ENCODE measurements around the gene GALE. TPM values are rescaled to one million over a fixed set of nuclear protein-coding genes. Genes with fewer than 3 reads are reported as not detected.

GALE gene
- total RNA-seq, 4 donors from 2014 or later = 28.5 to 166 (median 124) TPM

- Histone ChIP-seq H3K9me3 (no peaks in the 10 kb centered on the region), H3K27me3 (no peaks in the 10 kb centered on the region), H3K4me3 (no peak overlapping the region), H3K27ac (peak overlapping the region; percentile 57 to 74 (median 66)), H3K4me1 (peaks cover 5 to 19% (median 18%) of the 10 kb centered on the region in 4 donors), H3K36me3 (peaks cover 0 to 16% (median 4%) of the 10 kb centered on the region in 4 donors)
- WGBS, 2 donors (ENCODE audit: low coverage in 1 of 2) = 14 to 40% methylated on average over 1 to 6 of the region's 6 CpGs
- in situ Hi-C loops (cut with MboI; ENCODE audit: low pct_ligation_motif_present in 1 of 4, low pct_unique_long_range_greater_than_20kb in 1 of 4, low sequenced_read_pairs in 3 of 4) = loop anchor here in 2 of 4 donors (10.0 to 25.0 kb wide), 2 partner anchors 55 to 103 kb away; partner anchors contain the start of genes CNR2 (in 1 of the 2) and FUCA1 (in 1 of the 2)
- intact Hi-C loops (cut with DNase I; ENCODE audit: low total_unique reads) = loop anchor here (10.0 kb wide), 1 partner anchor 55 kb away; the partner anchor contains the start of gene FUCA1
- peak; percentile 89 for DNase-seq
- TF ChIP-seq EP300 (IDR thresholded peaks at IDR 0.05; ENCODE audit: low read depth) (no peak), POLR2AphosphoS5 (IDR thresholded peaks at IDR 0.05) (peak in 2 of 3 donors; percentile 50 to 51), POLR2A (IDR thresholded peaks at IDR 0.05) (no peak), CTCF (IDR thresholded peaks at IDR 0.05) (peak; percentile 70 to 89 (median 85))
Observed at GRCh38 chr1:23809751-23810171, 9.2 kb upstream of the GALE start.

GRCh38 chr1:23807453-23807852, 6.9 kb upstream of the GALE start:
- Histone ChIP-seq H3K36me3 (peaks cover 0 to 6% (median 0%) of the 10 kb centered on the region in 4 donors), H3K27me3 (no peaks in the 10 kb centered on the region), H3K27ac (no peak overlapping the region), H3K4me1 (peaks cover 5 to 19% (median 18%) of the 10 kb centered on the region in 4 donors), H3K4me3 (no peak overlapping the region), H3K9me3 (no peaks in the 10 kb centered on the region)
- intact Hi-C loops (cut with DNase I; ENCODE audit: low total_unique reads) (loop anchor here (10.0 kb wide), 1 partner anchor 57 kb away; the partner anchor contains the start of gene FUCA1), in situ Hi-C loops (cut with MboI; ENCODE audit: low pct_ligation_motif_present in 1 of 4, low pct_unique_long_range_greater_than_20kb in 1 of 4, low sequenced_read_pairs in 3 of 4) (loop anchor here in 2 of 4 donors (10.0 to 25.0 kb wide), 2 partner anchors 57 to 105 kb away; partner anchors contain the start of genes CNR2 (in 1 of the 2) and FUCA1 (in 1 of the 2))
- WGBS, 2 donors (ENCODE audit: low coverage in 1 of 2) = 60 to 75% methylated on average over 2 to 3 of the region's 3 CpGs
- TF ChIP-seq CTCF (IDR thresholded peaks at IDR 0.05) (no peak), EP300 (IDR thresholded peaks at IDR 0.05; ENCODE audit: low read depth) (no peak)
- no peak for DNase-seq

GRCh38 chr1:23806280-23806679, 5.7 kb upstream of the GALE start:
- DNase-seq = no peak
- intact Hi-C loops (cut with DNase I; ENCODE audit: low total_unique reads) = loop anchor here (10.0 kb wide), 1 partner anchor 59 kb away; the partner anchor contains the start of gene FUCA1
- Histone ChIP-seq H3K4me3 (no peak overlapping the region), H3K9me3 (no peaks in the 10 kb centered on the region), H3K27me3 (no peaks in the 10 kb centered on the region), H3K4me1 (peaks cover 11 to 24% (median 22%) of the 10 kb centered on the region in 4 donors), H3K27ac (no peak overlapping the region), H3K36me3 (peaks cover 0 to 6% (median 0%) of the 10 kb centered on the region in 4 donors)
- WGBS, 2 donors (ENCODE audit: low coverage in 1 of 2) = 77 to 80% methylated on average over 1 to 6 of the region's 6 CpGs
- no peak for TF ChIP-seq POLR2AphosphoS5 (IDR thresholded peaks at IDR 0.05)
- TF ChIP-seq EP300 (IDR thresholded peaks at IDR 0.05; ENCODE audit: low read depth) = no peak
- TF ChIP-seq POLR2A (IDR thresholded peaks at IDR 0.05) = no peak
- TF ChIP-seq CTCF (IDR thresholded peaks at IDR 0.05) = no peak
- in situ Hi-C loops (cut with MboI; ENCODE audit: low pct_ligation_motif_present in 1 of 4, low pct_unique_long_range_greater_than_20kb in 1 of 4, low sequenced_read_pairs in 3 of 4) = loop anchor here in 2 of 4 donors (10.0 to 25.0 kb wide), 2 partner anchors 59 to 106 kb away; partner anchors contain the start of genes CNR2 (in 1 of the 2) and FUCA1 (in 1 of the 2)

GRCh38 chr1:23805025-23805424, 4.5 kb upstream of the GALE start:
- 96% methylated on average over 2 of the region's 2 CpGs; no CpG with 5 or more reads in 1 of the 2 donors for WGBS, 2 donors (ENCODE audit: low coverage in 1 of 2)
- no peaks in the 10 kb centered on the region for H3K27me3 ChIP-seq
- H3K27ac ChIP-seq = no peak overlapping the region
- TF ChIP-seq CTCF (IDR thresholded peaks at IDR 0.05) = no peak
- no peak for TF ChIP-seq POLR2A (IDR thresholded peaks at IDR 0.05)
- intact Hi-C loops (cut with DNase I; ENCODE audit: low total_unique reads) = loop anchor here (10.0 kb wide), 1 partner anchor 60 kb away; the partner anchor contains the start of gene FUCA1
- no peak for DNase-seq
- H3K9me3 ChIP-seq = no peaks in the 10 kb centered on the region
- in situ Hi-C loops (cut with MboI; ENCODE audit: low pct_ligation_motif_present in 1 of 4, low pct_unique_long_range_greater_than_20kb in 1 of 4, low sequenced_read_pairs in 3 of 4) = loop anchor here in 2 of 4 donors (10.0 to 25.0 kb wide), 2 partner anchors 60 to 107 kb away; partner anchors contain the start of genes CNR2 (in 1 of the 2) and FUCA1 (in 1 of the 2)
- H3K4me3 ChIP-seq = no peak overlapping the region
- H3K4me1 ChIP-seq = peaks cover 9 to 16% (median 14%) of the 10 kb centered on the region in 4 donors
- H3K36me3 ChIP-seq = peaks cover 0 to 6% (median 0%) of the 10 kb centered on the region in 4 donors
